Spleen (tissue), 3 donors: ENCODE measurements around the gene SIRT2.

ENCODE experiments used
- POLR2A ChIP-seq, 3 donors: fragments of 450-650 bp; IDR thresholded peaks; one replicate each; pipeline ENCODE4 v1.5.1; 2017; ENCODE audit warnings: antibody characterized with exemption in 3 of 3, mild to moderate bottlenecking in 1 of 3
- POLR2AphosphoS5 ChIP-seq, 3 donors: sonication (generic); formaldehyde crosslinking; IDR thresholded peaks; one replicate each; pipeline ENCODE4 v1.5.1; 2017; ENCODE audit warnings: antibody characterized with exemption in 3 of 3

DNA sequence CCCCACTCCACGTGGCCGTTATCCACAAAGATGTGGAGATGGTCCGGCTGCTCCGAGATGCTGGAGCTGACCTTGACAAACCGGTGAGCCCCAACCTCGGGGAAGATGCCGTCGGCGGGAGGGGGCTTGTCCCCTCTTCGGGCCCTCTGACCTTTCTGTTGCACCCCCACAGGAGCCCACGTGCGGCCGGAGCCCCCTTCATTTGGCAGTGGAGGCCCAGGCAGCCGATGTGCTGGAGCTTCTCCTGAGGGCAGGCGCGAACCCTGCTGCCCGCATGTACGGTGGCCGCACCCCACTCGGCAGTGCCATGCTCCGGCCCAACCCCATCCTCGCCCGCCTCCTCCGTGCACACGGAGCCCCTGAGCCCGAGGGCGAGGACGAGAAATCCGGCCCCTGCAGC, 7.8 kb upstream of the SIRT2 start:
- peak in 1 of 3 donors; percentile 40 for TF ChIP-seq POLR2AphosphoS5 (IDR thresholded peaks at IDR 0.05)
- no peak for TF ChIP-seq POLR2A (IDR thresholded peaks at IDR 0.05)
